ENCODE measurements around the gene RFPL4AL1.
"Not testable (repeated sequence)": the region's sequence is repeated elsewhere in the genome, so short reads cannot be mapped to it uniquely, and the experiment has no call there.

The RFPL4AL1 gene

DNA sequence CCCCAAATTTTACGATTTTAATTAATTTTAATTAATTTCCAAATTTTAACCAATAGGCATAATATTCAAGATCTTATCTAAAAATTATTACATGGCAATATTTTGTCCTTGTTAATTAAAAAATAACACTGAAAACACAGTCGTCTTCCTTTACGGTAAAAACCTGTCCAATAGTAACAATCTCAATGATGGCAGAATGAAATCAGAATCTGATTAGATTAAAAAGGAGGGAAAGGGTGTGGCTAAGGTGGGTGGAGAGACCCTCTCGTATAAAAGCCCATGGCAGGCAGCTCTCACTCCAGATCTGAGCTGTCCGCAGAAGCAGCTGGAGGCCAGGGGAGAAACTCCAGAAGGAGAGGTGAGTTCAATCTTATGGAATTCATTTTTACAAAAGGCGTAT lies at the start of gene RFPL4AL1:
TSS of gene RFPL4AL1 (plus strand) at position 301 of the 400 bp plus-strand sequence. CDS start 2,687 bp downstream, outside the sequence.
- not testable (repeated sequence) for DNase-seq (ENCODE audit: low read depth in 2 of 2, low spot score in 1 of 2)

- DNase-seq (ENCODE audit: low read depth in 2 of 2, low spot score in 1 of 2), result no peak
These were observed 48.6 kb upstream of the RFPL4AL1 start for GRCh38 chr19:55720214-55720746.

GRCh38 chr19:55720801-55721200 lies 48.1 kb upstream of the RFPL4AL1 start:
- no peak for DNase-seq (ENCODE audit: low read depth in 2 of 2, low spot score in 1 of 2)

GRCh38 chr19:55723491-55723890 lies 45.4 kb upstream of the RFPL4AL1 start:
- no peak for DNase-seq (ENCODE audit: low read depth in 2 of 2, low spot score in 1 of 2)

DNA sequence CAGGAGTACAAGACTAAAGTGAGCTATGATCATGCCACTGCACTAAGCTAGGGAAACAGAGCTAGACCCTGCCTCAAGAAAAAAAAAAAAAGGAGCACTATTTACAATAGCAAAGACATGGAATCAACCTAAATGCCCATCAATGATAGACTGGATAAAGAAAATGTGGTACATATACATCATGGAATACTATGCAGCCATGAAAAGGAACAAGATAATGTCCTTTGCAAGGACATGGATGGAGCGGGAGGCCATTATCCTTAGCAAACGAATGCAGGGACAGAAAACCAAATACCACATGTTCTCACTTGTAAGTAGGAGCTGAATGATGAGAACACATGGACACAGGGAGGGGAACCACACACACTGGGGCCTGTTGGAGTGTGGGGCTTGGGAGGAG lies 38.5 kb upstream of the RFPL4AL1 start:
- DNase-seq (ENCODE audit: low read depth in 2 of 2, low spot score in 1 of 2), result not testable (repeated sequence)

- no peak for DNase-seq (ENCODE audit: low read depth in 2 of 2, low spot score in 1 of 2)
These were observed 30.6 kb upstream of the RFPL4AL1 start, which contains the start of gene NLRP9 for GRCh38 chr19:55738302-55738701. Gene NLRP9 (minus strand): TSS chr19:55738402. CDS start chr19:55738374, 28 bp downstream.

DNA sequence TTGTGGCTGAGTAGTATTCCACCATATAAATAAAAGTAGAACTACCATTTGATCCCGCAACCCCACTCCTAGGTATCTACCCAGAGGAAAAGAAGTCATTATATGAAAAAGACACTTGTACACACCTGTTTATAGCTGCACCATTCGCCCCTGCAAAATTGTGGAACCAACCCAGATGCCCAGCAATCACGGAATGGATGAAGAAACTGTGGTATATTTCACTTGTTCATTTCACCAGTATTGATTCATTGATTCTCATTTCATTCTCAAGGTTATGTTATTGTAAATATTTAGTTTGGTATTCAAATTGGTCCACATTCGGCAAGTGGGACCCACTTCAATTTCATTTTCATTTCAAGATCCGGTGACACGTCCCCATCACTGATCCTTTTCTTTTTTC lies 18.2 kb upstream of the RFPL4AL1 start:
- DNase-seq (ENCODE audit: low read depth in 2 of 2, low spot score in 1 of 2), result no peak

DNA sequence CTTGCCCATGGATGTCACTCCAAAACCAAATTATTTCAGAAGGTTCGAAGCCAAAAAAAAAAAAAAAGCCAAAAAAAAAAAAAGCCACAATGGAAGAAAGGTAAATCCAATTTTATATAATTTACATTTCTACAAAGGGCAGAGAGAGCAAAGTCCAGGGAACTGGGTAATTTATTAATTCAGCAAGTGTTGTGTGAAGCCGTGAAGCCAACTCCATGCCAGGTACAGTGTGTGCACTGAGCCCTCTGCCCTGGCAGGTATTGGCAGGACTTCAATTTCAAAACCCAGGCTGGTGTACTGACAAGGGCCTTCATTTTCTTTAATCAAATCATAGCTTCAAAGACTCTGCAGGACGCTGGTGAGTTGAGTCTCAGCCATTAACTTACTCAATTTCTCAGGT lies 15.5 kb upstream of the RFPL4AL1 start:
- no peak for DNase-seq (ENCODE audit: low read depth in 2 of 2, low spot score in 1 of 2)

DNA sequence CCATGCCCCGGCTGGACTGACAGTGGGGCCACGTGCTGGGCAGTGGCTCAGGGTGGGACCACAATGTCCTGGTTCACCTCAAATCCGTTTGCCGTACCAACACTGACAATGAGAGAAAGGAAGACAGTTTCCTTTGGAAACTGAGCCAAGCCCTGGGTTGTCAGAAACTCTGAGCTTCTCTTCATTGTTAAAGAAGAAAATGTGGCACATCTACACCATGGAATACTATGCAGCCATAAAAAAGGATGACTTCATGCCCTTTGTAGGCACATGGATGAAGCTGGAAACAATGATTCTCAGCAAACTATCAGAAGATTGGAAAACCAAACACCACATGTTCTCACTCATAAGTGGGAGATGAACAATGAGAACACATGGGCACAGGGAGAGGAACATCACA lies 12.1 kb upstream of the RFPL4AL1 start:
- DNase-seq (ENCODE audit: low read depth in 2 of 2, low spot score in 1 of 2), result not testable (repeated sequence)

DNA sequence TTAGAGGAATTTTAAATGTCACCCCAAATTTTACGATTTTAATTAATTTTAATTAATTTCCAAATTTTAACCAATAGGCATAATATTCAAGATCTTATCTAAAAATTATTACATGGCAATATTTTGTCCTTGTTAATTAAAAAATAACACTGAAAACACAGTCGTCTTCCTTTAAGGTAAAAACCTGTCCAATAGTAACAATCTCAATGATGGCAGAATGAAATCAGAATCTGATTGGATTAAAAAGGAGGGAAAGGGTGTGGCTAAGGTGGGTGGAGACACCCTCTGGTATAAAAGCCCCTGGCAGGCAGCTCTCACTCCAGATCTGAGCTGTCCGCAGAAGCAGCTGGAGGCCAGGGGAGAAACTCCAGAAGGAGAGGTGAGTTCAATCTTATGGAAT lies 10.1 kb upstream of the RFPL4AL1 start, which contains the start of gene RFPL4A:
TSS of gene RFPL4A (plus strand) at position 301 of the 400 bp plus-strand sequence. CDS start 2,704 bp downstream, outside the sequence.
- DNase-seq (ENCODE audit: low read depth in 2 of 2, low spot score in 1 of 2), result not testable (repeated sequence)

DNA sequence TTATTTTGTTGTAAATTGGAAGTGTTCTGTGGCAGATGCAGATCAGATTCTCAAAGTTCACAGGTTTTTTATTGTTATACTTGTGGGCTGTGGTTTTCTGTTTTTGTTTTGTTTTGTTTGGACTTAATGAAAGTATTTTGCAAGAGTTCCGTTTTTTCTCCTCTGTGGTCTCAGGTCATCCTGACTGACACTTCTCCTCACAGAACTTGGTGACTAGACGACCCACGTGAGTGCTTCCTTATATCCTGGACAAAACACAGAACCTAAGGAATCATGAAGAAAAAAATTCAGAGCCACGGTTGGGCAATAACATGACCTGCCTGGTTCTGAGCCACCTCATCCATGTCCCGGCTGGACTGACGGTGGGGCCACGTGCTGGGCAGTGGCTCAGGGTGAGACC lies 2.5 kb upstream of the RFPL4AL1 start:
- DNase-seq (ENCODE audit: low read depth in 2 of 2, low spot score in 1 of 2), result no peak

DNA sequence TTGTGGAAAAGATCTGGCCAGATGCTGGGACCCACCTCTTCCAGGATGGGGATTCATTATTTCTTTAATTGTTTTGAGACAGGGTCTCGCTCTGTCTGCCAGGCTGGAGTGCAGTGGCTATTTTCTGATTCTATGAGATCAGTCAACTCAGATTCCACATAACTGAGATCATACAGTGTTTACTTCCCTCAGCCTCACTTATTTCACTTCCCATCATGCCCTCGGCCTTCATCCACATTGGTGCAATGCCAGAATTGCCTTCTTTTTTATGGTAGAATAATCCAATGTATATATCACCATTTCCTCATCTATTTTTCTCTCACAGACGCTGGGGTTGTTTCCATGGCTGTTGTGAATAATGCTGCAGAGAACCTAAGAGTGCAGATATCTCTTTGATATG lies 714 bp downstream of the RFPL4AL1 start:
- not testable (repeated sequence) for DNase-seq (ENCODE audit: low read depth in 2 of 2, low spot score in 1 of 2)

- DNase-seq (ENCODE audit: low read depth in 2 of 2, low spot score in 1 of 2), result no peak
These were observed 8.6 kb downstream of the RFPL4AL1 start for GRCh38 chr19:55777528-55777927.

- no peak for DNase-seq (ENCODE audit: low read depth in 2 of 2, low spot score in 1 of 2)
These were observed 9.4 kb downstream of the RFPL4AL1 start for GRCh38 chr19:55778331-55778730.

DNA sequence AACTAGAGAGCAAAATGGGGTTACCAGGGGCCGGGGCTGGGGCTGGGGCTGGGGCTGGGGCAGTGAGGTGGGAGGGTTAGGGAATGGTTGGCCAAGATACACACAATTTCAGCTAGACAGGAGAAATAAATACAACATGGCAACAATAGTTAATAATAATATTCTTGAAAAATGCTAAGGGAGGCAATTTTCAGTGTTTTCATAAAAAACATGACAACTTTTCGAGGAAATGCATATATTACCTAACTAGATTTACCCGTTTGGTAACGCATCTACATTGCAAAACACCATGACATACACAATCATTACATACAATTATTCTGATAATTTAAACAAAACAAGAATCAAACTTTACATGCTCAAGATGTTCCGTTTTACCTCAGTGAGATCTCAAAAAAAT lies 12.2 kb downstream of the RFPL4AL1 start:
- no peak for DNase-seq (ENCODE audit: low read depth in 2 of 2, low spot score in 1 of 2)

DNA sequence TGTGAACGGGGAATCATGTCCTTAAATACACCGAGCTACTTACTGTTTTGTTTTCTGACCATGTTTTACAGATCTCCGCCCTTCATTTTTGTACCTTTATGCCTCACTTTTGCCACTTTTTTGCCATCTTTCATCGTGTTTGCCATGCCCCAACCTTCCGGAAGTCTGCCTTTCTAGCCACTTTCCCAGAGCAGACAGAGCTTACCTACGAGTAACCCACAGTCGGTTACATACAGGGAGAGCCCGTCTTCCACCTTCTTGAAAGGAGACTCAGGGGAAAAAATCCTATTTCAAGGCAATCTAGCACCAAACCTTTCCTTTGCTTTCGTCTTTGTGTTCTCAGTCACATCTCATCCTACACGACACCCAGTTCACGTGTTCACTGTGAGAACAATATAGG lies 26.1 kb downstream of the RFPL4AL1 start:
- DNase-seq (ENCODE audit: low read depth in 2 of 2, low spot score in 1 of 2), result no peak

DNA sequence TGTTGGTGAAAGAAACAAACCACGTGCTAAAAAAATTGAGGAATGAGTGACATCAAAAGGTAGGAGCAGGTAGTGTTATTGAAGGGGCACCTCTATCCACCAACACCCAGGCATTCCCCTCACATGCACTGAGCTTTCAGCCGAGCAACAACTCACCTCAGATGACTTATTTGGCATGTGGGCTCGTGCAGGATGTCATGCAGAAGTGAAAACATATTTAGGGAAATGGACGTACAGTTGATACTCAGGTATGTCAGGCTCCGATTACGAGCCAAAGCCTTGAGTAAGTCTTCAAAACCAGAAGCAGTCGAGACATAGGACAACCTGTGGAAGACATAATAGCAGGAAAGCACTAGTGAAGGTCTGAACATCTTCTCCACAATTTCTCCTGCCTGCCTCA lies 32.5 kb downstream of the RFPL4AL1 start:
- no peak for DNase-seq (ENCODE audit: low read depth in 2 of 2, low spot score in 1 of 2)

DNA sequence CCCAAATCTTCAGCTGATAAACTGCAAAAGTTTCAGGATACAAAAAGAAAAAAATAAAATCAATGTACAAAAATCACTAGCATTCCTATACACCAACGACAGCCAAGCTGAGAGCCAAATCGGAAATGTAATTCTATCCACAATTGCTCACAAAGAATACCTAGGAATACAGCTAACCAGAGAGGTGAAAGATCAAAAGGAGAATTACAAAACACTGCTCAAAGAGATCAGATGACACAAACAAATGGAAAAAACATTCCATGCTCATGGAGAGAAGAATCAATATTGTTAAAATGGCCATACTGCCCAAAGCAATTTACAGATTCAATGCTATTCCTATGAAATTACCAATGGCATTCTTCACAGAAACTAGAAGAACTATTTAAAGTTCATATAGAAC lies 33.4 kb downstream of the RFPL4AL1 start:
- DNase-seq (ENCODE audit: low read depth in 2 of 2, low spot score in 1 of 2), result no peak

DNA sequence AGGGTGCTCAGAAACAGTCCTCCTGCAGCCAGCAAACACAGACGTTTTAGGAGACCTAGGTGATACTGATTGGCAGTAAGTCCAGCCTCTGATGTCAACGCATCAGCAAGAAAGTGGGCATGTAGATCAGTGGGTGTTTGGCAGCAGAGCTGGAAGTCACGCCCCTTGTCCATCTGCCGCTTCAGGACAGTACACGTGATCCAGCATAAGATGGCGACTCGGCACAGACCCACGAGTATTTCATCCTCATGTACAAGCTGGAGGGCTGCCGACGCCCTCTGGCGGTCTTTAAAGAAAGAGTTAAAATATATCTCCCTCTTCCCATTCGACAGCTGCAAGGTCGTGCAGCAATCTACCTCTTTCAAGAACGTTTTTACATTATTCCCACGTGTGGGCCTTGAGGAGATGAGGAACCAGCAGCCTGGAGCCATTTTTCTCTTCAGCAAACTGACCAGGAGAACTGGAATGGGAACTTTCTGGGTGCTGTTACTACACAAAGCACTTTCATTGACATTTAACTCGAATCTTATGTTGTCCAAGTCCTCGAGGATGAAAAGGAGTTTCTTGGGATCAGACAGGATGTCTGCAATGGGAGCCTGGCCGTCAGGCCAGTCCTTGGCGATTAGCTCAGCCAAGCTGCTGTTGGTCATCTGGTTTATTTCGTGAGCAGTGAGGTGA lies 40.6 kb downstream of the RFPL4AL1 start:
- no peak for DNase-seq (ENCODE audit: low read depth in 2 of 2, low spot score in 1 of 2)

DNA sequence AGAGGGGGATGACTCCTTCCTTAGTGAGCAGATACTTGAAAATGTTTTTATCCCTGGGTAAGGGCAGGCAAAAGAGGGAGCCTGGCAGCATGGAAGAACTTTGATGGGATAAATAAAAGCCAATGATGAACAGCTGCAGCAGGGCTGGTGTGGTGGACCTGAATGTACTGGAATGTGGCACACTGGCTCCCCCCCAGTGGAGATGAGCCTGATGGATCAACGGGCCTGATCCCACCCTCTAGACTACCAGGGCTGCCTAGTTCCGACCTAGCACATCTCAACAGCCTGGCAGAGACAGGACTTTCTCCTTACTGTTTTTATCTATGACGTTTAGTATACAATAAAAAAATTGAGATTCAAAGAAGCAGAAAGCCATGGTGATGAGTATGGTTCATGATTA lies 42.4 kb downstream of the RFPL4AL1 start:
- DNase-seq (ENCODE audit: low read depth in 2 of 2, low spot score in 1 of 2), result no peak

- no peak for DNase-seq (ENCODE audit: low read depth in 2 of 2, low spot score in 1 of 2)
These were observed 43.5 kb downstream of the RFPL4AL1 start for GRCh38 chr19:55812449-55812848.

DNA sequence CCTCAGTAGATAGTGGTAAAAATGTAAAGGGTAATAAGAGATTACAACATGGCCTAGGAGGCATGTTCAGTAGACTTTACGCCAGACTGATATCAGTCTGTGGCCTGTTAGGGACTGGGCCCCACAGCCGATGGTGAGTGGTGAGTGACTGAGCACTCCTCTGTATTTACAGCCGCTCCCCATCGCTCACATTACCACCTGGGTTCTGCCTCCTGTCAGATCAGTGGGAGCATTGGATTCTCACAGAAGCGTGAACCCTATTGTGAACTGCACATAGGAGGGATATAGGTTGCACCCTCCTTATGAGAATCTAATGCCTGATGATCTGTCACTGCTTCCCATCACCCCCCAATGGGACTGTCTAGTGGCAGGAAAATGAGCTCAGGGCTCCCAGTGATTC lies 45.0 kb downstream of the RFPL4AL1 start:
- DNase-seq (ENCODE audit: low read depth in 2 of 2, low spot score in 1 of 2), result no peak

GRCh38 chr19:55820037-55820436 lies 51.1 kb downstream of the RFPL4AL1 start:
- no peak for DNase-seq (ENCODE audit: low read depth in 2 of 2, low spot score in 1 of 2)
